ENCODE data around the gene SPACDR.

DNA sequence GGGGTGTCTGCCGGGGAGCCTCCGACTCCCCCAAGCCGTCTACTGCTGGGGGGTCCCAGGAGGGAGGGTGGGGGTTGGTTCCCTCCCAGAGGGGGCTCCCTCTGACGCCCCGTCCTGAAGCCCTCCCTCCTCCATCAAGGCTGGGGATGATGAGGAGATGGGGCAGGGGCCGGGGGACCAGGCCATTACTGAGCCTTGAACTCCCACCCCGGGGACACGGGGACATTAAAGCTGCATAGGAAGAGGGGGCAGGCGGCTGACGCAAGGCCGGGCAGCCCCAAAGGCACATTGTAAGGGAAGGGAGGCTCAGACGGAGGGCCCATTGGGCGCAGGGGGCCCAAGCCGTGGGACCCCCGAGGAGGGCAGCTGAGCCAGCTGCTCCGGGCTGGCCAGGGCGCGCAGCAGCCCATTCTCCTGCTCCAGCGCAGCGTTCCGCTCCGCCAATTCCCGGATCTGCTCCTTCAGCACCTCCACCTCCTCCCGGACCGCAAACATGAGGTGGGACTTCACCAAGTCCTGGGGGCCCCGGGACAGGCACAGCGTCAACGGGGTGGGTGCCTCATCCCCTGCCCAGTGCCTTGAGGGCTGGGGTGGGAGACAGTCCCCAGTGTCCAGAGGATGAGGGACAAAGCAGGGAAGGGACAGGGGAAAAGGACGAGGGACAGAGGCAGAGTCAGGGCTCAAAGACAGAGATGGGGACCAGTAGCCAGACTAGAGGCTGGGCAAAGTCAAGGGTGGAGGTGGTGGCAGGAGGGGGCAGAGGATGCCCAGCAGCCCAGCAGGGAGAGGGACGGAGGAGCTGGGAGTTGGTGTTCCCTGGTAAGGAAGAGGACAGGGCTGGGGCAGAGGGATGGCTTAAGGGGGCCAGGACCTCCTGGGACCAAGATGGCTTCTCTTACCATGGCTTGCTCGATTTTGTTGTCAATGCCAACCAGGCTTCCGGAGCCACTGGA is 2.9 kb upstream of the SPACDR start:
- TF ChIP-seq, protein P1, sequence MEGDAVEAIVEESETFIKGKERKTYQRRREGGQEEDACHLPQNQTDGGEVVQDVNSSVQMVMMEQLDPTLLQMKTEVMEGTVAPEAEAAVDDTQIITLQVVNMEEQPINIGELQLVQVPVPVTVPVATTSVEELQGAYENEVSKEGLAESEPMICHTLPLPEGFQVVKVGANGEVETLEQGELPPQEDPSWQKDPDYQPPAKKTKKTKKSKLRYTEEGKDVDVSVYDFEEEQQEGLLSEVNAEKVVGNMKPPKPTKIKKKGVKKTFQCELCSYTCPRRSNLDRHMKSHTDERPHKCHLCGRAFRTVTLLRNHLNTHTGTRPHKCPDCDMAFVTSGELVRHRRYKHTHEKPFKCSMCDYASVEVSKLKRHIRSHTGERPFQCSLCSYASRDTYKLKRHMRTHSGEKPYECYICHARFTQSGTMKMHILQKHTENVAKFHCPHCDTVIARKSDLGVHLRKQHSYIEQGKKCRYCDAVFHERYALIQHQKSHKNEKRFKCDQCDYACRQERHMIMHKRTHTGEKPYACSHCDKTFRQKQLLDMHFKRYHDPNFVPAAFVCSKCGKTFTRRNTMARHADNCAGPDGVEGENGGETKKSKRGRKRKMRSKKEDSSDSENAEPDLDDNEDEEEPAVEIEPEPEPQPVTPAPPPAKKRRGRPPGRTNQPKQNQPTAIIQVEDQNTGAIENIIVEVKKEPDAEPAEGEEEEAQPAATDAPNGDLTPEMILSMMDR (IDR thresholded peaks at IDR 0.05) = no peak
- no peak for TF ChIP-seq SIN3A (IDR thresholded peaks at IDR 0.05; ENCODE audit: borderline replicate concordance, insufficient read depth, low read depth, low read length)

Measured in Panc1 (cell line).